GM12878 (cell line): ENCODE results near the gene MCCD1. TPM values are rescaled to one million over a fixed set of nuclear protein-coding genes. Genes with fewer than 3 reads are reported as not detected.

Experiments used
- DPF2 ChIP-seq: fragments of 450-650 bp; IDR thresholded peaks from 2 replicates; pipeline ENCODE4 v1.6.1; 2017; ENCODE audit warnings: mild to moderate bottlenecking
- FOS ChIP-seq: IDR thresholded peaks from 3 replicates; pipeline ENCODE4 v1.6.1; 2011; ENCODE audit warnings: borderline replicate concordance; ENCODE audit not compliant: insufficient read length; ENCODE audit errors: extremely low read depth
- KAT2A ChIP-seq: conservative IDR thresholded peaks from 2 replicates; pipeline ENCODE4 v1.6.1; 2011; ENCODE audit warnings: low read depth, low read length; ENCODE audit not compliant: control insufficient read depth
- KLF5 ChIP-seq: fragments of 450-650 bp; IDR thresholded peaks from 2 replicates; pipeline ENCODE4 v1.6.1; 2014; ENCODE audit warnings: mild to moderate bottlenecking; ENCODE audit not compliant: partially characterized antibody
- MEF2B ChIP-seq: fragments of 450-650 bp; IDR thresholded peaks from 2 replicates; pipeline ENCODE4 v1.6.1; 2018; ENCODE audit warnings: mild to moderate bottlenecking, moderate library complexity; ENCODE audit not compliant: partially characterized antibody, poor library complexity, severe bottlenecking
- MTA2 ChIP-seq: fragments of 450-650 bp; IDR thresholded peaks from 2 replicates; pipeline ENCODE4 v1.6.1; 2016; ENCODE audit warnings: low read depth, mild to moderate bottlenecking, moderate library complexity
- MXI1 ChIP-seq: fragments of 150-350 bp; IDR thresholded peaks from 2 replicates; pipeline ENCODE4 v1.6.1; 2011; ENCODE audit warnings: low read depth, mild to moderate bottlenecking, inconsistent platforms, low read length, improper control_type of control experiment
- MYC ChIP-seq: IDR thresholded peaks from 2 replicates; pipeline ENCODE4 v1.6.1; 2011; ENCODE audit warnings: mild to moderate bottlenecking, low read length, moderate library complexity, inconsistent platforms; ENCODE audit not compliant: insufficient read depth, insufficient replicate concordance, insufficient read length, severe bottlenecking
- RBBP5 ChIP-seq: fragments of 200-600 bp; sonication (generic); conservative IDR thresholded peaks from 2 replicates; pipeline ENCODE4 v1.6.1; 2016
- RUNX3 ChIP-seq: IDR thresholded peaks from 2 replicates; pipeline ENCODE4 v1.6.1; 2012; ENCODE audit warnings: low read length, inconsistent platforms
- SP1 ChIP-seq: IDR thresholded peaks from one replicate; pipeline ENCODE4 v1.6.1; 2011; ENCODE audit warnings: low read depth, low read length
- SRF ChIP-seq, 2 experiments: IDR thresholded peaks; 2 replicates each; pipeline ENCODE4 v1.6.1; 2011; ENCODE audit warnings: low read depth in 2 of 2, low read length in 2 of 2, mild to moderate bottlenecking in 1 of 2, moderate library complexity in 1 of 2
- STAT1 ChIP-seq: fragments of 450-650 bp; conservative IDR thresholded peaks from 2 replicates; pipeline ENCODE4 v1.6.1; 2014; ENCODE audit warnings: antibody characterized with exemption, mild to moderate bottlenecking
- STAT3 ChIP-seq: IDR thresholded peaks from 2 replicates; pipeline ENCODE4 v1.6.1; 2011; ENCODE audit warnings: low read depth, low read length, improper control_type of control experiment
- ZNF217 ChIP-seq: fragments of 450-650 bp; IDR thresholded peaks from 2 replicates; pipeline ENCODE4 v1.6.1; 2017; ENCODE audit warnings: antibody characterized with exemption, mild to moderate bottlenecking
- ZNF24 ChIP-seq: fragments of 450-650 bp; IDR thresholded peaks from 2 replicates; pipeline ENCODE4 v1.6.1; 2017; ENCODE audit warnings: antibody characterized with exemption, mild to moderate bottlenecking
- polyA plus RNA-seq, 11 experiments: library from polyadenylated mRNA; depleted of rRNA in 4 of 11; unstranded in 6 of 11; stranded (reverse) in 5 of 11; fragments of >200 nt; fragmentation: Nextera tagmentation in 4 of 11; fragmentation: Illumina TruSeq in 1 of 11; extraction: Ambion mirVana in 4 of 11; extraction: Trizol in 1 of 11; gene quantifications; 1 replicate in 1 of 11; 2 replicates in 10 of 11; pipeline versions ENCODE4 v1.2.1 to v1.2.3, GENCODE V29; 2011 to 2016; ENCODE audit warnings: inconsistent platforms in 2 of 11, missing spikeins in 2 of 11, low read depth in 1 of 11
- total RNA-seq, 4 experiments: library from RNA; depleted of rRNA in 3 of 4; stranded (reverse); fragments of >200 nt in 3 of 4; fragmentation: Illumina TruSeq in 1 of 4; extraction: Trizol in 1 of 4; gene quantifications; 2 replicates each; pipeline versions ENCODE4 v1.2.1 to v1.2.3, GENCODE V29; 2013 to 2021
- TF ChIP-seq, protein P1 (sequence below): fragments of 450-650 bp; IDR thresholded peaks from 2 replicates; pipeline ENCODE4 v1.6.1; 2016; ENCODE audit warnings: mild to moderate bottlenecking
- TF ChIP-seq, protein P2 (sequence below): fragments of 150-350 bp; IDR thresholded peaks from 2 replicates; pipeline ENCODE4 v1.6.1; 2016; ENCODE audit warnings: low read depth, low read length
- TF ChIP-seq, protein P3 (sequence below): fragments of 450-650 bp; IDR thresholded peaks from 2 replicates; pipeline ENCODE4 v1.6.1; 2017; ENCODE audit warnings: mild to moderate bottlenecking, moderate library complexity
- TF ChIP-seq, protein P4 (sequence below): fragments of 450-650 bp; IDR thresholded peaks from 2 replicates; pipeline ENCODE4 v1.6.1; 2017; ENCODE audit warnings: mild to moderate bottlenecking, low read depth, inconsistent platforms; ENCODE audit not compliant: poor library complexity, severe bottlenecking

The MCCD1 gene
- total and polyA plus RNA-seq, 10 of the 15 experiments (the other 5 are each of a cell fraction or from before 2014, with no cell fraction given): not detected

DNA sequence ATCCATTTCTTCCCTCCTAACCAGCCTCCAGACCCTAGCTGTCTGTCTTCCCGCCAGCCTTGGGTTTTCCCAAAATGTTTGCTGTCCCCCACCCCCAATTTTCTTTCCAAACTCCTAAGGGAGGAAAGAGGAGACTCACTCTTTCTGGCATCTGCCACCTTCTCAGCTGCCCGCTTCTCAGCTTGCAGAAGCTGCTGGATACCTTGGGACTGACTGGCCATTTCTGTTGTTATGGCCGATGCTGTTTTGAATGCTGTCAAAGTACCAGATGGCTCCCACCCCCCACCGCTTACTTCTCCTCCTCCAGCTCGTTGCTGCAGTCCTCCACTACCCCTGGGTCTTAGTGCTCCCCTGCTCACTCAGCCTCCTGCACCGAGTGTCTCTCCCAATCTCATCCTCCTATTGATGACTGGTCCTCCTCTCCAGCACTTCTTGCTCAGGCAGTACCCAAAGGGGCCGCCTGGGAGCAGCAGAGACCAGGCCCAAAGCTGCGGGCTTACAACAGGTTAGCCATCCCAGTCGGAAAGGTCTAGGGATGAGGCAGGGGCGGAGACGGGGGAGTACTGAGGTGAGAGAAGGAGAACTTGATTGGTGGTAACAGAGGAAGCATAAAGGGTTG, 17.7 kb downstream of the MCCD1 start, which contains the start of gene ATP6V1G2 (continued):
- TF ChIP-seq, protein P1, sequence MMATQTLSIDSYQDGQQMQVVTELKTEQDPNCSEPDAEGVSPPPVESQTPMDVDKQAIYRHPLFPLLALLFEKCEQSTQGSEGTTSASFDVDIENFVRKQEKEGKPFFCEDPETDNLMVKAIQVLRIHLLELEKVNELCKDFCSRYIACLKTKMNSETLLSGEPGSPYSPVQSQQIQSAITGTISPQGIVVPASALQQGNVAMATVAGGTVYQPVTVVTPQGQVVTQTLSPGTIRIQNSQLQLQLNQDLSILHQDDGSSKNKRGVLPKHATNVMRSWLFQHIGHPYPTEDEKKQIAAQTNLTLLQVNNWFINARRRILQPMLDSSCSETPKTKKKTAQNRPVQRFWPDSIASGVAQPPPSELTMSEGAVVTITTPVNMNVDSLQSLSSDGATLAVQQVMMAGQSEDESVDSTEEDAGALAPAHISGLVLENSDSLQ: 0 out of 2 replicates have a peak, but pooled peaks have one; percentile 9
- TF ChIP-seq MYC (no peak), MXI1 (no peak), ZNF24 (no peak), DPF2 (no peak), STAT3 (no peak), MTA2 (no peak), SRF (IDR thresholded peaks at IDR 0.05; ENCODE audit: low read depth in 2 of 2, low read length in 2 of 2) (0 out of 4 replicates have a peak, but pooled peaks of 1 of the 2 experiments have one; percentile 62), ZNF217 (no peak), MEF2B (no peak), FOS (no peak), KLF5 (no peak), RBBP5 (no peak), RUNX3 (no peak; the same call in 1 of the 2 replicates), KAT2A (no peak), SP1 (peak; percentile 42), STAT1 (peak; percentile 66; the same call in 1 of the 2 replicates)
- TF ChIP-seq, protein P2, sequence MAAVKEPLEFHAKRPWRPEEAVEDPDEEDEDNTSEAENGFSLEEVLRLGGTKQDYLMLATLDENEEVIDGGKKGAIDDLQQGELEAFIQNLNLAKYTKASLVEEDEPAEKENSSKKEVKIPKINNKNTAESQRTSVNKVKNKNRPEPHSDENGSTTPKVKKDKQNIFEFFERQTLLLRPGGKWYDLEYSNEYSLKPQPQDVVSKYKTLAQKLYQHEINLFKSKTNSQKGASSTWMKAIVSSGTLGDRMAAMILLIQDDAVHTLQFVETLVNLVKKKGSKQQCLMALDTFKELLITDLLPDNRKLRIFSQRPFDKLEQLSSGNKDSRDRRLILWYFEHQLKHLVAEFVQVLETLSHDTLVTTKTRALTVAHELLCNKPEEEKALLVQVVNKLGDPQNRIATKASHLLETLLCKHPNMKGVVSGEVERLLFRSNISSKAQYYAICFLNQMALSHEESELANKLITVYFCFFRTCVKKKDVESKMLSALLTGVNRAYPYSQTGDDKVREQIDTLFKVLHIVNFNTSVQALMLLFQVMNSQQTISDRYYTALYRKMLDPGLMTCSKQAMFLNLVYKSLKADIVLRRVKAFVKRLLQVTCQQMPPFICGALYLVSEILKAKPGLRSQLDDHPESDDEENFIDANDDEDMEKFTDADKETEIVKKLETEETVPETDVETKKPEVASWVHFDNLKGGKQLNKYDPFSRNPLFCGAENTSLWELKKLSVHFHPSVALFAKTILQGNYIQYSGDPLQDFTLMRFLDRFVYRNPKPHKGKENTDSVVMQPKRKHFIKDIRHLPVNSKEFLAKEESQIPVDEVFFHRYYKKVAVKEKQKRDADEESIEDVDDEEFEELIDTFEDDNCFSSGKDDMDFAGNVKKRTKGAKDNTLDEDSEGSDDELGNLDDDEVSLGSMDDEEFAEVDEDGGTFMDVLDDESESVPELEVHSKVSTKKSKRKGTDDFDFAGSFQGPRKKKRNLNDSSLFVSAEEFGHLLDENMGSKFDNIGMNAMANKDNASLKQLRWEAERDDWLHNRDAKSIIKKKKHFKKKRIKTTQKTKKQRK: no peak
- TF ChIP-seq, protein P3, sequence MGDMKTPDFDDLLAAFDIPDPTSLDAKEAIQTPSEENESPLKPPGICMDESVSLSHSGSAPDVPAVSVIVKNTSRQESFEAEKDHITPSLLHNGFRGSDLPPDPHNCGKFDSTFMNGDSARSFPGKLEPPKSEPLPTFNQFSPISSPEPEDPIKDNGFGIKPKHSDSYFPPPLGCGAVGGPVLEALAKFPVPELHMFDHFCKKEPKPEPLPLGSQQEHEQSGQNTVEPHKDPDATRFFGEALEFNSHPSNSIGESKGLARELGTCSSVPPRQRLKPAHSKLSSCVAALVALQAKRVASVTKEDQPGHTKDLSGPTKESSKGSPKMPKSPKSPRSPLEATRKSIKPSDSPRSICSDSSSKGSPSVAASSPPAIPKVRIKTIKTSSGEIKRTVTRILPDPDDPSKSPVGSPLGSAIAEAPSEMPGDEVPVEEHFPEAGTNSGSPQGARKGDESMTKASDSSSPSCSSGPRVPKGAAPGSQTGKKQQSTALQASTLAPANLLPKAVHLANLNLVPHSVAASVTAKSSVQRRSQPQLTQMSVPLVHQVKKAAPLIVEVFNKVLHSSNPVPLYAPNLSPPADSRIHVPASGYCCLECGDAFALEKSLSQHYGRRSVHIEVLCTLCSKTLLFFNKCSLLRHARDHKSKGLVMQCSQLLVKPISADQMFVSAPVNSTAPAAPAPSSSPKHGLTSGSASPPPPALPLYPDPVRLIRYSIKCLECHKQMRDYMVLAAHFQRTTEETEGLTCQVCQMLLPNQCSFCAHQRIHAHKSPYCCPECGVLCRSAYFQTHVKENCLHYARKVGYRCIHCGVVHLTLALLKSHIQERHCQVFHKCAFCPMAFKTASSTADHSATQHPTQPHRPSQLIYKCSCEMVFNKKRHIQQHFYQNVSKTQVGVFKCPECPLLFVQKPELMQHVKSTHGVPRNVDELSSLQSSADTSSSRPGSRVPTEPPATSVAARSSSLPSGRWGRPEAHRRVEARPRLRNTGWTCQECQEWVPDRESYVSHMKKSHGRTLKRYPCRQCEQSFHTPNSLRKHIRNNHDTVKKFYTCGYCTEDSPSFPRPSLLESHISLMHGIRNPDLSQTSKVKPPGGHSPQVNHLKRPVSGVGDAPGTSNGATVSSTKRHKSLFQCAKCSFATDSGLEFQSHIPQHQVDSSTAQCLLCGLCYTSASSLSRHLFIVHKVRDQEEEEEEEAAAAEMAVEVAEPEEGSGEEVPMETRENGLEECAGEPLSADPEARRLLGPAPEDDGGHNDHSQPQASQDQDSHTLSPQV: no peak
- TF ChIP-seq, protein P4, sequence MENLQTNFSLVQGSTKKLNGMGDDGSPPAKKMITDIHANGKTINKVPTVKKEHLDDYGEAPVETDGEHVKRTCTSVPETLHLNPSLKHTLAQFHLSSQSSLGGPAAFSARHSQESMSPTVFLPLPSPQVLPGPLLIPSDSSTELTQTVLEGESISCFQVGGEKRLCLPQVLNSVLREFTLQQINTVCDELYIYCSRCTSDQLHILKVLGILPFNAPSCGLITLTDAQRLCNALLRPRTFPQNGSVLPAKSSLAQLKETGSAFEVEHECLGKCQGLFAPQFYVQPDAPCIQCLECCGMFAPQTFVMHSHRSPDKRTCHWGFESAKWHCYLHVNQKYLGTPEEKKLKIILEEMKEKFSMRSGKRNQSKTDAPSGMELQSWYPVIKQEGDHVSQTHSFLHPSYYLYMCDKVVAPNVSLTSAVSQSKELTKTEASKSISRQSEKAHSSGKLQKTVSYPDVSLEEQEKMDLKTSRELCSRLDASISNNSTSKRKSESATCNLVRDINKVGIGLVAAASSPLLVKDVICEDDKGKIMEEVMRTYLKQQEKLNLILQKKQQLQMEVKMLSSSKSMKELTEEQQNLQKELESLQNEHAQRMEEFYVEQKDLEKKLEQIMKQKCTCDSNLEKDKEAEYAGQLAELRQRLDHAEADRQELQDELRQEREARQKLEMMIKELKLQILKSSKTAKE: no peak
